WI38 (cell line): ENCODE results near the gene COQ3.

ENCODE experiments used
- H3K4me3 ChIP-seq: 2 replicates; pipeline ENCODE4 v1.5.1; 2011; ENCODE audit warnings: low read depth, mild to moderate bottlenecking, control low read depth, low read length
- TF ChIP-seq, protein P1 (sequence below): IDR thresholded peaks from 2 replicates; pipeline ENCODE4 v1.5.1; 2012; ENCODE audit warnings: low read depth, mild to moderate bottlenecking, control low read depth, low read length

Gene COQ3

GRCh38 chr6:99390896-99391295 is 3.1 kb downstream of the COQ3 start:
- TF ChIP-seq, protein P1, sequence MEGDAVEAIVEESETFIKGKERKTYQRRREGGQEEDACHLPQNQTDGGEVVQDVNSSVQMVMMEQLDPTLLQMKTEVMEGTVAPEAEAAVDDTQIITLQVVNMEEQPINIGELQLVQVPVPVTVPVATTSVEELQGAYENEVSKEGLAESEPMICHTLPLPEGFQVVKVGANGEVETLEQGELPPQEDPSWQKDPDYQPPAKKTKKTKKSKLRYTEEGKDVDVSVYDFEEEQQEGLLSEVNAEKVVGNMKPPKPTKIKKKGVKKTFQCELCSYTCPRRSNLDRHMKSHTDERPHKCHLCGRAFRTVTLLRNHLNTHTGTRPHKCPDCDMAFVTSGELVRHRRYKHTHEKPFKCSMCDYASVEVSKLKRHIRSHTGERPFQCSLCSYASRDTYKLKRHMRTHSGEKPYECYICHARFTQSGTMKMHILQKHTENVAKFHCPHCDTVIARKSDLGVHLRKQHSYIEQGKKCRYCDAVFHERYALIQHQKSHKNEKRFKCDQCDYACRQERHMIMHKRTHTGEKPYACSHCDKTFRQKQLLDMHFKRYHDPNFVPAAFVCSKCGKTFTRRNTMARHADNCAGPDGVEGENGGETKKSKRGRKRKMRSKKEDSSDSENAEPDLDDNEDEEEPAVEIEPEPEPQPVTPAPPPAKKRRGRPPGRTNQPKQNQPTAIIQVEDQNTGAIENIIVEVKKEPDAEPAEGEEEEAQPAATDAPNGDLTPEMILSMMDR = no peak
- no peak overlapping the region for H3K4me3 ChIP-seq

DNA sequence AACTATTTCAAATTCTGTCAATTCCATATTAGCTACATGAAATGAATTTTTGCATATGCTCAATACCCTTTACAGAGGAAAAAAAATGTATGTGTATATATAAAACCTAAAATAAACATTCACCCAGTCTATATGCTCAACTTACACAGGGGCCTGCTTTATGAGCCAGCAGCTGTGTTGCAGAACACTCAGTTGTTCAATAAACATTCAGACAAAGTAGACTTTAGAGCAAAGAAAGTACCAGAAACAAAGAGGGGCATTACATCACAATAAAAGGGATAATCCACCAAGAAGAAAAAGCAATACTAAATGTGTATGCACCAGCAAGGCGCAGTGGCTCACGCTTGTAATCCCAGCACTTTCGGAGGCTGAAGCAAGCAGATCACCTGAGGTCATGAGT is 9.5 kb downstream of the COQ3 start:
- no peak overlapping the region for H3K4me3 ChIP-seq
- TF ChIP-seq, protein P1 = no peak

DNA sequence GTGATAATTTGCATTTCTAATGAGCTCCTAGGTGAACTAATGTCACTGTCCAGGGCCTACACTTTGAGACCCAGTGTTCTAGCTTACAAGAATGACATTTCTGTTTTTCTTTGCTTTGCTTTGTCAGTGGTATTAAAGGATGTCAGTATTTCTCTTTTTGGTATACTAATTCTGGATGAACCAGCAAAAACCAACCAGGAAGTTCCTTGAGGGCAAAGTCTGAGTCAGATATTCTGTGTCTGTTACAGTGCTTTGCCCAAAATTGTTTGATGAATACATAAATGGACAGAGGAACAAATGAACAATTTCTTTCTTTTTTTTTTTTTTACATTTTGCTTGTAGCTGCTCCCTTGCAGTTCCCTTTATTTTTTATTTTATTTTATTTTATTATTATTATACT is 15.4 kb downstream of the COQ3 start:
- H3K4me3 ChIP-seq = no peak overlapping the region
- TF ChIP-seq, protein P1 = no peak

GRCh38 chr6:99369533-99369932 is 24.5 kb downstream of the COQ3 start:
- TF ChIP-seq, protein P1 = no peak
- H3K4me3 ChIP-seq = no peak overlapping the region

GRCh38 chr6:99366852-99367251 is 27.1 kb downstream of the COQ3 start:
- TF ChIP-seq, protein P1 = no peak
- no peak overlapping the region for H3K4me3 ChIP-seq

DNA sequence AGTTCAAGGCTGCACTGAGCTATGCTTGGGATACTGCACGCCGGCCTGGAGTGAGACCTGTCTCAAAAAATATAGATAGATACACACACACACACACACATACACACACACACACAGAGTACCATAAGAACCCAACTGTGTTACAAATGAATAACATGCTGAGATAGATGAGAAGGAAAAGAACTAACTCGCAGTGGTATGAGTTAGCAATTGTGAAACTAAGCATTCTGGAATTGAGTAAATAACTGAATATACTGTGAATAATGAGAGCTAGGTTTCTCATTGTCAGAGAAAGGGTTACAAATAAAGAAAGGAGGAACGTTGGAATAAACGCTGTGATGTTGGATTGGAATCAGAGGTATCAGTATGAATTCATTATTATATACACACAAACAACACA is 30.0 kb downstream of the COQ3 start:
- TF ChIP-seq, protein P1 = no peak
- H3K4me3 ChIP-seq = no peak overlapping the region

DNA sequence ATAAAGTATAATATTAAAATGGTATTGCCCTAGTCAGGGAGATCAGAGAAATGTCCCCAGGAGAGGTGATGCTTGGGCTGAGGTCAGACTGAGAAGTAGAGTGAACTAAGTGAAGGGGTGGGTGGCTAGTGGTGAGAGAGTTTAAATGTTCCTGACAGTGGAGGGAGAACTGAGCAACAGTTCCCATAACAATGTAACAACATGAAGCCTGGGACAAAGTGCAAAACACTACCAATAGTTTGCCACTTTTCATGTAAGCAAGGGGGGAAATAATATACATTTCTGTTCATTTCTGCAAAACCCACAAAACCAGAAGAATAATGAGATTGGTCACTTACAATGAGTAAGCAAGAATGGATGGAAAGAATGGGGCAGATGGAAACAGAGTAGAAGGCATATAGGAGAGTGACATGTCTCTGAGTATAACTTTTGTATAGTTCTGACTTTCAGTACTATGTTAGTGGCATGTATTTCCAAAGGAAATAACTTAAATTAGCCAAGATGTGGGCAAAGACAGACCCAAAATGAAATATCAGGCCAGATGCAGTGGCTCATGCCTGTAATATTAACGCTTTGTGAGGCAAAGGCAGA is 31.2 kb downstream of the COQ3 start:
- TF ChIP-seq, protein P1 = no peak
- no peak overlapping the region for H3K4me3 ChIP-seq
